Fibroblast of skin of left biceps (primary cell): Measurements from ENCODE around the gene PDK4.

Source experiments
- DNase-seq, 2 experiments: peaks; one replicate each; pipeline ENCODE4 v3.0.0-alpha.2; 2013; ENCODE audit warnings: low read depth in 2 of 2

The PDK4 gene

GRCh38 chr7:95596198-95597063, at the start of gene PDK4:
TSS of gene PDK4 (minus strand) at chr7:95596516. CDS start at chr7:95596293, 223 bp downstream.
- DNase-seq: no peak

- DNase-seq: no peak
Observed at GRCh38 chr7:95642173-95642572, 45.9 kb upstream of the PDK4 start.

DNA sequence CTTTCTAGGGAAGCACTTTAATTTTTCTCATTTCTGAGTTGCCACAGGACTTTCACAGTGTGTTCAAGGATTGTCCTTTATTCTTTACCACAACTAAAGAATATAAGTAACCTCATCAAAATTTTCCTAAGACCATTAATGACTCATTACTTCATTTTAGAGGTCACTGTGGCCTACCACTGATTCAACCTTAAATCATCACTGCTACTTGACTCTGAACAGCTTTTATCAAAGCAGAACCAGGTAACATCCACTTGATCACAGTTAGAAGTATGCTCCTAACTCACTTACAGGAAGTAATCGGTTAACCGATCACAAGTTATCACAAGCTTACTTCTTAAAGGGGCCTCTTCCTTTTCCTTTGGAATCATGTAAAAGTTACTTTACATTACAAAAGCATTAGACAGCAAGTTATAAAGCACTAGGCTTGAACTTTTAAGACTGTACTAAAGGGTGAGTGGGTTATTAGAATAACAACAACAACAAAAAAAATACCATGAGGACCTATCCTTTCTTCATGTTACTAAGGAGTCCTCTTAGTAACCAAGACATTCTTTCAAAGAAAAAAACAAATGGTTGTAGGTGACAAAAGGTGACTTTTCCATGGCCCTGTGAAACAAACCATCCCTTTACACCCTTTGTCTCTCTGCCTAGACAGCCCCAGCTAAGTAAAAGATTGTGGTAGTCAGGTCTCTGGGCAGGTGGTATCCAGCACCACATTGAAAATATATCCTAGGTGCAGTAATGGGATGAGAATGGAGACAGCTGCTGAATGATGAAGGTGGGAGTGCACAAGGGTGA, 40.0 kb upstream of the PDK4 start:
- DNase-seq: no peak

DNA sequence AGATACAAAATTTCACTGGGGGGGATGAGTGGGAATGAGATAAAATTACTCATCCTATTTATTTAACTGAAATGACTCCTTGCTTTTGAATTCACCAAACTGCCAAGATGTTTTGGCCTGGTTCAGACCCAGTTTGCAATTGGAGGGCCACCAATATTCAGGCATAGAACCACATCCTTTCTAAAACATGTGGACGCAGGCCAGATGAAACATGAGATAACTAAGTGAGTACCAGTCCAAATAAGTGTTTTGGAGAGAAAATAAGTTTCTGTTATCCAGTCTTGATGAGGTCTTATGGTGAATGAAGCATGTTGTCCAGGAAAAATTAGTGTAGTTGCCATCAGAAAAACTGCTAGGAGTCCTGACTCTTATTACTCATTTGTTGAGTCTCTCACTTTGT, 36.3 kb upstream of the PDK4 start:
- DNase-seq: peak in 1 of 2 experiments; percentile 0

DNA sequence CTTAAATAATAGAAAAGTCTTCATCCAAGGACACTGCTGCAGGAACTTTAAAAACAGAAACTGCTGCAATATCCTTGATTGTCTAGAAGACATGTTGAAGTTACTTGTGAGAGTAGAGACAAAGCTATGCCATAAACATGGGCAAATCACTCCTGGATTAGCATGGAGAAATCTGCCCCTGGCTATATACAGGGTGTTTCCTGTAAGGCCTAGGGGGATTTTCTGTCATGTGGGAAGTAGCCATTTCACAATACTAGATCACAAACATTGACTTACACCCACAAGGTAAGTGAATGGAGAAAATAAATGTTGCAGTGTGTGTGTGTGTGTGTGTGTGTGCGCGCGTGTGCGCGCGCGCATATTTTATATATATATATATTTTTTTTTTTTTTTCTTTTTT, 35.2 kb upstream of the PDK4 start:
- no peak for DNase-seq

DNA sequence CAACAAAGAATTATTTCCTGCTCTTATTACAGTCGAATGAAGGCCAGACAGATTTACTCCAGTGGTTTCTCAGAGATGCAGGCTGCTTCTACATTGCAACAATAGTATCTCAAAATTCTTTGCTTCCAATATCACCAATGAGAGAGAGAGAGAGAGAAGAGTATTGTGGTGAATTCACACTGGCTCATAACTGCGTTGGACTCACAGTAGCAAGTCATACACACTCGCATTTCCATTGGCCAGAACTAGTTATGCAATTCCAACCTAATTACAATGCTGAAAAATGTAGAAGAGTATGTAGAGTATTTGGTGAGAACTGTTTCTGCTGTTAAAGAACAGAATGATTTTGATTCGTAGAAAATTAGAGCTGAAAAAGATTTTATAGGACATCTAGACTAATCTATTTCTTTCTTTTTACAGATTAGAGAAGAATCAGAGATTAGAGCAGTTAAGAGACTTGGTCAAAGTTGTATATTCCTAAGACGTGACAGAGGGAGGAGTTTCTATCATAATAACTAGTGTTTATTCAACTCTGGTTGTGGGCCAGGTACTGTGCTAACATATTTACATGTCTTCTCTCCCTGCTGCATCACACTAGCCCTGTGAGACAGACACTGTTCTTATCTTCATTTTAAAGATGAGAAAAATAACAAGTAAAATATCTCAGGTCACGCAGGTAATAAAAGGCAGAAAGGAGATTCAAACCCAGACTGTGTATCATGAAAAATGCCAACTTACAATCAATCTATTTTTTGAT, 34.6 kb upstream of the PDK4 start:
- DNase-seq: no peak

GRCh38 chr7:95628831-95629439, 32.6 kb upstream of the PDK4 start:
- no peak for DNase-seq

DNA sequence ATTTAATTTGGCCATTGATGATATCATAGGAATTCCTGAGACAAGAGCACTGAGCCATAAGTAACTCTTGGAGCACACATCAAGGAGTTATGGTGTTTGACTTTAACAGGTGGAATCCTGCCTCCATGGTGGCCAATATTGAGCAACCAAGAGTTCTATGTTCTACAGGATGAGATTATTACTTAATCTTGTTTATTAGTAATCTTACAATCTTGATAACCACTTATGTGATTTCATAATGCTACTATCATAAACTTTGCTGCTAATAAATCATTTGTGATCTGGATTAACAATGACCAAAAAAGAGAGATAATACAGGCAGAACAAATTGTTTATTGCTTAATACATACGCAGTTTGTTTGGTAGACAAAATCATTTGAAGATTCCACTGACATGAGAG, 27.5 kb upstream of the PDK4 start:
- DNase-seq: no peak

DNA sequence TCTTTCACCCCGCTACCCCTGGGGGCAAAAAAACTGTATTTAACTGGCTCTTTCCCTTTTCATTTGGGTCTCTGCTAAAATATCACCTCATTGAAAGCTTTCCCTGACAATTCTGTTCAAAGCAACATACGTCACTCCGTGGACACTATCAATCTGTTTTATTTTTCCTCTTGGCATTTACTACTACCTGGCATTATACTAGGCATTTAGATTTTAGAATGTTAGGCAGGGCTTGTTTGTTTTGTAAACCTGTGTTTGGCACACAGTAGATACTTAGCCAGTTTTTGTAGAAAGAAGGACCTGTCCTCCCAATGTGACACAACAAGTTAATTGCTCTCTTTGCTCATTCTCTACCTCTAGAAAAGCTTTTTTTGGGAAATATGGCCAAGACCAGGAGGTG, 26.5 kb upstream of the PDK4 start:
- no peak for DNase-seq

GRCh38 chr7:95622001-95622549, 25.8 kb upstream of the PDK4 start:
- no peak for DNase-seq

GRCh38 chr7:95621404-95621803, 25.1 kb upstream of the PDK4 start:
- no peak for DNase-seq

DNA sequence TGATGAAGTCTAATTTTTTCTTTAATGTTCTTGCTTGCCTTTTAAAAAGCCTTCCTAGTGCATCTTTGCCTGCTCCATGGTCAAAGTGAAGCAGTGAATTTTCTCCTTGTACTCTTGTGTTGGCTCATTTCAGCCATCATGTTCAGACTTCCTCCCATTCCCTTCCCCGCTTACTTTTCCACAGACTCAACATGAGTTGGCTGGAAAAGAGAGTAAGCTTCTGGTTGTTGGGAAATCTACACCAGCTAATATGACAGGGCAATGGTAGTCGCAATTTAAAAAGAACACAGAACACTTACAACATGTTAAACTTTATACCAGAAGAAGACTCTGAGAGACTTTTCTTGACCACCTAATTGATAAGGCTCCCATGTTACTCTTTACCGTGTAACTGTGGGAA, 24.3 kb upstream of the PDK4 start:
- DNase-seq: no peak

- no peak for DNase-seq
Observed at GRCh38 chr7:95619921-95620320, 23.6 kb upstream of the PDK4 start.

DNA sequence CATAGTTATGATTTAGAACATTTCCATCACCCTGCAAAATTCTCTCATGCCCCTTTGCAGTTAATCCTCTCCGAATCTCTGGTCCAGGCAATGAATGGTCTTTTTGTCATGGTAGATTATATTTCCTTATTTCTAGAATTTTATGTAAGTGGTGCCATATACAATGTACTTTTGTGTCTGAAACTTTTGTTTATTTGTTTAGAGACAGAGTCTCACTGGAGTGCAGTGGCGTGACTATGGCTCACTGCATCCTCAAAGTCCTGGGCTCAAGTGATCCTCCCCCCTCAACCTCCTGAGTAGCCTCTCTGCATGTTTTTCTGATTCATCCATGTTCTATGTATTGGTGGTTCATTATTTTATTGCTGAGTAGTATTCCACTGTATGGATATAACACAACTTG, 23.2 kb upstream of the PDK4 start:
- DNase-seq: no peak

DNA sequence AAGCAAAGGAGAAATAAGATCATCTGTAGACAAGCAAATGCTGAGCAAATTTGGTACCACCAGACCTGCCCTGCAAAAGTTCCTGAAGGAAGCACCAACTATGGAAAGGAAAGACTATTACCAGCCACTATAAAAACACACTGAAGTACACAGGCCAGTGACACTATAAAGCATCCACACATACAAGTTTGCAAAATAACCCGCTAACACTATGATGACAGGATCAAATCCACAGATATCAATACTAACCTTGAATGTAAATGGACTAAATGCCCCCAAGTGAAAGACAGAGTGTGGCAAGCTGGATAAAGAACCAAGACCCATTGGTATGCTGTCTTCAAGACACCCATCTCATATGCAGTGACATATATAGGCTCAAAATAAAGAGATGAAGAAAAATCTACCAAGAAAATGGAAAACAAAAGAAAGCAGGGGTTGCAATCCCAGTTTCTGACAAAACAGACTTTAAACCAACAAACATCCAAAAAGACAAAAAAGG, 18.2 kb upstream of the PDK4 start:
- DNase-seq: no peak

GRCh38 chr7:95611224-95611623, 14.9 kb upstream of the PDK4 start:
- DNase-seq: no peak

GRCh38 chr7:95609277-95609971, 13.1 kb upstream of the PDK4 start:
- no peak for DNase-seq

- peak; percentile 50 to 62 for DNase-seq
Observed at GRCh38 chr7:95608359-95609173, 12.2 kb upstream of the PDK4 start.

DNA sequence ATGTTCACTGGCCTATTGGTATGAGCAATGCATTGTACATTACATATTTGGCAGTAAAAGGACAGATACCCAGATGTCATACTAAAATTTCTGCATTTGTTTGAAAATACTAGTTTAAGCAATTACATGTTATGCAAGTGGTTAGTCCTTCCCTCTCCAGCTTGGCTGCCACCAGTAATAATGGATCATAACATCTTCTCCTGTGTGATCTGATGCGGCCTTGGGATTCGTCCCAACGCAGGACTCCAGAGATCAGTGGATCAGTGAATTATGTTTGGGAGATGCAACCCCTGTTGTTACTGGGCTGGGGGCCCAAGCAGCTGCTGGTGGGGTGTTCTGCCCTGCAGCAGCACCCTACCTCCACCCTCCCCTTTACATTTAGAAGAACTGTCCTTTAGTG, 11.2 kb upstream of the PDK4 start:
- DNase-seq: no peak

DNA sequence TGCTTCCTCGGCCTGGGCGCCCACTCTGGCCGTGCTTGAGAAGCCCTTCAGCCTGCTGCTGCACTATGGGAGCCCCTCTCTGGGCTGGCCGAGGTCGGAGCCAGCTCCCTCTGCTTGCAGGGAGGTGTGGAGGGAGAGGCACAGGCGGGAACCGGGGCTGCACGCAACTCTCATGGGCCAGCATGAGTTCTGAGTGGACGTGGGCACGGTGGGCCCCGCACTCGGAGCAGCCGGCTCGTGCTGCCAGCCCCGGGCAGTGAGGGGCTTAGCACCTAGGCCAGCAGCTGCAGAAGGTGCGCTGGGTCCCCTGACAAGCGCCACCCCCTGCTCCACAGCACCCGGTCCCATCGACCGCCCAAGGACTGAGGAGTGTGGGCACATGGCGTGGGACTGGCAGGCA, 9.0 kb upstream of the PDK4 start:
- DNase-seq: no peak
